Suppressor macrophage treated with lipopolysaccharide for 1 hour (primary cell): ENCODE data around the gene RNF43.

Experiments
- DNase-seq, 3 donors: peaks; one replicate each; pipeline ENCODE4 v3.0.0-alpha.2; 2020 to 2022

RNF43 gene

GRCh38 chr17:58380207-58381123 lies 36.9 kb downstream of the RNF43 start:
- DNase-seq: no peak

- no peak for DNase-seq
Observed at GRCh38 chr17:58379511-58379824, 37.9 kb downstream of the RNF43 start.

- DNase-seq: no peak
Observed at GRCh38 chr17:58378733-58379510, 38.4 kb downstream of the RNF43 start.

- no peak for DNase-seq
Observed at GRCh38 chr17:58377661-58378060, 39.7 kb downstream of the RNF43 start.

- DNase-seq: peak; percentile 27 to 39 (median 30)
Observed at GRCh38 chr17:58377093-58377601, 40.2 kb downstream of the RNF43 start.

GRCh38 chr17:58376472-58377000 lies 40.8 kb downstream of the RNF43 start:
- DNase-seq: peak; percentile 64 to 72 (median 71)

GRCh38 chr17:58375811-58376210 lies 41.5 kb downstream of the RNF43 start:
- peak in 1 of 3 donors; percentile 15 for DNase-seq

GRCh38 chr17:58375256-58375655 lies 42.1 kb downstream of the RNF43 start:
- DNase-seq: peak; percentile 53 to 59 (median 53)

GRCh38 chr17:58373923-58374322 lies 43.4 kb downstream of the RNF43 start:
- no peak for DNase-seq

GRCh38 chr17:58373003-58373402 lies 44.3 kb downstream of the RNF43 start:
- no peak for DNase-seq

GRCh38 chr17:58371300-58371950 lies 45.9 kb downstream of the RNF43 start:
- DNase-seq: no peak

GRCh38 chr17:58370716-58371115 lies 46.6 kb downstream of the RNF43 start:
- no peak for DNase-seq

- no peak for DNase-seq
Observed at GRCh38 chr17:58370309-58370708, 47.0 kb downstream of the RNF43 start.

GRCh38 chr17:58369214-58370031 lies 47.9 kb downstream of the RNF43 start:
- no peak for DNase-seq

- DNase-seq: peak in 2 of 3 donors; percentile 20 to 32
Observed at GRCh38 chr17:58368860-58369213, 48.5 kb downstream of the RNF43 start.
